OCI-LY1 (cell line): ENCODE data around the gene RABGEF1.
"Not testable (repeated sequence)": the region's sequence is repeated elsewhere in the genome, so short reads cannot be mapped to it uniquely, and the experiment has no call there.

ENCODE experiments used
- H2AFZ ChIP-seq: fragments of 200-600 bp; sonication (generic), shearing (Covaris generic); 2 replicates; pipeline ENCODE4 v1.6.0; 2014; ENCODE audit warnings: antibody characterized with exemption, mild to moderate bottlenecking, low read length
- H3F3A ChIP-seq: fragments of 200-600 bp; sonication (generic), shearing (Covaris generic); 2 replicates; pipeline ENCODE4 v1.6.0; 2014; ENCODE audit warnings: mild to moderate bottlenecking, antibody characterized with exemption, low read length, moderate library complexity; ENCODE audit not compliant: insufficient read depth
- H3K27ac ChIP-seq: fragments of 200-600 bp; sonication (generic); 2 replicates; pipeline ENCODE4 v1.5.1; 2014; ENCODE audit warnings: low read length, mixed run types, mild to moderate bottlenecking, low read depth; ENCODE audit not compliant: poor library complexity, severe bottlenecking
- H3K27me3 ChIP-seq: fragments of 200-600 bp; sonication (generic); 2 replicates; pipeline ENCODE4 v1.6.0; 2014; ENCODE audit warnings: antibody characterized with exemption, mild to moderate bottlenecking, low read length, moderate library complexity; ENCODE audit not compliant: insufficient read depth
- H3K36me3 ChIP-seq: fragments of 200-600 bp; sonication (generic); 2 replicates; pipeline ENCODE4 v1.6.1; 2014; ENCODE audit warnings: mild to moderate bottlenecking, antibody characterized with exemption, low read length, moderate library complexity, mixed read lengths; ENCODE audit not compliant: insufficient read depth
- H3K4me1 ChIP-seq: fragments of 200-600 bp; sonication (generic); 2 replicates; pipeline ENCODE4 v1.5.1; 2014; ENCODE audit warnings: mild to moderate bottlenecking, low read length, moderate library complexity; ENCODE audit not compliant: insufficient read depth, severe bottlenecking
- H3K4me2 ChIP-seq: fragments of 200-600 bp; sonication (generic), shearing (Covaris generic); 2 replicates; pipeline ENCODE4 v1.6.1; 2014; ENCODE audit warnings: low read length
- H3K4me3 ChIP-seq: fragments of 200-600 bp; sonication (generic); 2 replicates; pipeline ENCODE4 v1.5.1; 2014; ENCODE audit warnings: low read length, low read depth, mild to moderate bottlenecking, mixed read lengths; ENCODE audit not compliant: poor library complexity, severe bottlenecking
- H3K79me2 ChIP-seq: fragments of 200-600 bp; shearing (Covaris generic); 2 replicates; pipeline ENCODE4 v1.6.1; 2016; ENCODE audit warnings: mixed run types, low read length, mixed read lengths; ENCODE audit not compliant: insufficient read depth
- H3K9ac ChIP-seq: fragments of 200-600 bp; sonication (generic), shearing (Covaris generic); 2 replicates; pipeline ENCODE4 v1.6.1; 2014; ENCODE audit warnings: mild to moderate bottlenecking, low read length, mixed read lengths
- H3K9me2 ChIP-seq: fragments of 200-600 bp; sonication (generic), shearing (Covaris generic); 2 replicates; pipeline ENCODE4 v1.6.1; 2014; ENCODE audit warnings: low read depth, mild to moderate bottlenecking, low read length, mixed read lengths
- H3K9me3 ChIP-seq: fragments of 200-600 bp; shearing (Covaris generic); 2 replicates; pipeline ENCODE4 v1.6.1; 2014; ENCODE audit warnings: low read length, mixed read lengths
- H4K20me1 ChIP-seq: fragments of 200-600 bp; sonication (generic), shearing (Covaris generic); 2 replicates; pipeline ENCODE4 v1.6.0; 2016; ENCODE audit warnings: mild to moderate bottlenecking, low read length; ENCODE audit not compliant: insufficient read depth
- EZH2 ChIP-seq: fragments of 200-600 bp; sonication (generic), shearing (Covaris generic); IDR thresholded peaks from 2 replicates; pipeline ENCODE4 v1.8.0; 2017; ENCODE audit warnings: borderline replicate concordance, mixed run types, mild to moderate bottlenecking, antibody characterized with exemption, low read length, moderate library complexity, mixed read lengths
- TF ChIP-seq, protein P1 (sequence below): fragments of 200-600 bp; sonication (generic), shearing (Covaris generic); IDR thresholded peaks from 2 replicates; pipeline ENCODE4 v1.5.1; 2017; ENCODE audit warnings: mild to moderate bottlenecking, antibody characterized with exemption, low read length, moderate library complexity, mixed read lengths

The RABGEF1 gene

DNA sequence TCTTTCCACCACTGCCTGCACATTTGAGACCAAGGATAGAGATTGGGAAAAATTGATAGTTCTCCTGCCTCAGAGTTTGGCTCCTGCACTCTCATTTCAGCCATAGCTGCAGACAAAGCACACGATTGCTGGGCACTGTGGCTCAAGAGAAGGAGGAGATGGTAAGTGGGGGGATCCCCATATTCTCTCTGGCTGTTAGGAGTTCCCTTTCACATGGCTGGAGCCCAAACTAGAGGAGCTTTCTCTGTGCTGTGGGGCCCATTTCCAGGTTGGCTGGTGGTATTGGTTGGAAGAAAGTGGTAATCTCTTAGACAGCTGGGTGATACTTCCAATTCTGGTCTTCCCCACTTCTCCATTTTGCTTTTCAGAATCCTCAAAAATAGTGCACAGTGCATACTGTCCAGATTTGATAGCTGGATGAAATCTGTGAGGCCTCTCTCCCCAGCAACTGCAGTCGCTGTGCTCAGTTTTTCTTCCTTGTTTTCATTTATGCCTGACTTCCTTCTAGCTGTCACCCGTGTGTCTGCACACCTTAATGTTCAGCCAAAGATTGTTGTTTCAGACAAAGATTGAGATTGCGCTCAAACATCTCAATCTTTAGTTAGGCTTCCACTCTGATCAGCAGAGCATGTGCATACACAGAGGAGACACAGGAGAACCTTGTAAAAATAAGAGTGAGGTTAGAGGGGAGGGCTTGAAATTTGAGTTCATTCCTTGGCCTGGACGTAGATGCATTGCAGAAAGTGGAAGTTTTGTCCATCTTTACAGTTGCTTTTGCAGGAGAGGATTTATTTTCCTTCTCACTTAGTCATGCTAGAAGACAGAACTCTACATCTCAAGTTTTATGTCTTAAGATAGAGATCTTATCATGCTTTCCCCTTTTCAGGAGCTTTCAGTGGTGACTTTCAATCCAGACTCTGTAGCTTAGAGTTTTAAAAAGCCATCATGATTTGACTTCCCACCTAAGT, 28.6 kb downstream of the RABGEF1 start:
- H3K79me2 ChIP-seq: peaks cover 22% of the 10 kb centered on the region; the same call in 1 of the 2 replicates
- H3K4me2 ChIP-seq: peak overlapping the region; percentile 24

GRCh38 chr7:66769833-66770512, 29.4 kb downstream of the RABGEF1 start:
- H3F3A ChIP-seq: no peaks in the 10 kb centered on the region
- H4K20me1 ChIP-seq: no peaks in the 10 kb centered on the region
- no peak overlapping the region for H3K4me3 ChIP-seq
- no peaks in the 10 kb centered on the region for H3K27me3 ChIP-seq
- no peaks in the 10 kb centered on the region for H3K9me2 ChIP-seq
- H2AFZ ChIP-seq: no peak overlapping the region
- no peaks in the 10 kb centered on the region for H3K9me3 ChIP-seq
- peaks cover 46% of the 10 kb centered on the region for H3K4me1 ChIP-seq
- H3K27ac ChIP-seq: peak overlapping the region; percentile 70
- TF ChIP-seq, protein P1, sequence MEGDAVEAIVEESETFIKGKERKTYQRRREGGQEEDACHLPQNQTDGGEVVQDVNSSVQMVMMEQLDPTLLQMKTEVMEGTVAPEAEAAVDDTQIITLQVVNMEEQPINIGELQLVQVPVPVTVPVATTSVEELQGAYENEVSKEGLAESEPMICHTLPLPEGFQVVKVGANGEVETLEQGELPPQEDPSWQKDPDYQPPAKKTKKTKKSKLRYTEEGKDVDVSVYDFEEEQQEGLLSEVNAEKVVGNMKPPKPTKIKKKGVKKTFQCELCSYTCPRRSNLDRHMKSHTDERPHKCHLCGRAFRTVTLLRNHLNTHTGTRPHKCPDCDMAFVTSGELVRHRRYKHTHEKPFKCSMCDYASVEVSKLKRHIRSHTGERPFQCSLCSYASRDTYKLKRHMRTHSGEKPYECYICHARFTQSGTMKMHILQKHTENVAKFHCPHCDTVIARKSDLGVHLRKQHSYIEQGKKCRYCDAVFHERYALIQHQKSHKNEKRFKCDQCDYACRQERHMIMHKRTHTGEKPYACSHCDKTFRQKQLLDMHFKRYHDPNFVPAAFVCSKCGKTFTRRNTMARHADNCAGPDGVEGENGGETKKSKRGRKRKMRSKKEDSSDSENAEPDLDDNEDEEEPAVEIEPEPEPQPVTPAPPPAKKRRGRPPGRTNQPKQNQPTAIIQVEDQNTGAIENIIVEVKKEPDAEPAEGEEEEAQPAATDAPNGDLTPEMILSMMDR: no peak
- peaks cover 16% of the 10 kb centered on the region; the same call in 1 of the 2 replicates for H3K36me3 ChIP-seq
- H3K4me2 ChIP-seq: no peak overlapping the region; the same call in 1 of the 2 replicates
- peak overlapping the region; percentile 25; the same call in 1 of the 2 replicates for H3K9ac ChIP-seq
- peaks cover 22% of the 10 kb centered on the region; the same call in 1 of the 2 replicates for H3K79me2 ChIP-seq

More for the DNA sequence above, 28.6 kb downstream of the RABGEF1 start:
- peak overlapping the region; percentile 70 for H3K27ac ChIP-seq
- H3K9ac ChIP-seq: peak overlapping the region; percentile 25; the same call in 1 of the 2 replicates
- H3K4me3 ChIP-seq: no peak overlapping the region
- peaks cover 8% of the 10 kb centered on the region; the same call in 1 of the 2 replicates for H3K36me3 ChIP-seq
- H3K4me1 ChIP-seq: peaks cover 46% of the 10 kb centered on the region
- H3K9me3 ChIP-seq: no peaks in the 10 kb centered on the region
- no peaks in the 10 kb centered on the region for H3K27me3 ChIP-seq
- H3F3A ChIP-seq: no peaks in the 10 kb centered on the region
- no peak overlapping the region for H2AFZ ChIP-seq
- no peaks in the 10 kb centered on the region for H3K9me2 ChIP-seq
- no peaks in the 10 kb centered on the region for H4K20me1 ChIP-seq
- TF ChIP-seq, protein P1: no peak
- TF ChIP-seq EZH2: no peak

GRCh38 chr7:66771795-66772194, 31.3 kb downstream of the RABGEF1 start:
- peaks cover 34% of the 10 kb centered on the region for H3K36me3 ChIP-seq
- H3K79me2 ChIP-seq: peaks cover 17% of the 10 kb centered on the region; the same call in 1 of the 2 replicates
- peaks cover 35% of the 10 kb centered on the region for H3K4me1 ChIP-seq
- no peak overlapping the region for H3K27ac ChIP-seq
- H3K9me2 ChIP-seq: no peaks in the 10 kb centered on the region
- no peak overlapping the region for H2AFZ ChIP-seq
- no peaks in the 10 kb centered on the region for H3K9me3 ChIP-seq
- no peak overlapping the region for H3K4me3 ChIP-seq
- H3K9ac ChIP-seq: no peak overlapping the region
- H3K4me2 ChIP-seq: no peak overlapping the region
- no peak for TF ChIP-seq EZH2
- TF ChIP-seq, protein P1: no peak
- H3F3A ChIP-seq: no peaks in the 10 kb centered on the region
- no peaks in the 10 kb centered on the region for H3K27me3 ChIP-seq
- no peaks in the 10 kb centered on the region for H4K20me1 ChIP-seq

DNA sequence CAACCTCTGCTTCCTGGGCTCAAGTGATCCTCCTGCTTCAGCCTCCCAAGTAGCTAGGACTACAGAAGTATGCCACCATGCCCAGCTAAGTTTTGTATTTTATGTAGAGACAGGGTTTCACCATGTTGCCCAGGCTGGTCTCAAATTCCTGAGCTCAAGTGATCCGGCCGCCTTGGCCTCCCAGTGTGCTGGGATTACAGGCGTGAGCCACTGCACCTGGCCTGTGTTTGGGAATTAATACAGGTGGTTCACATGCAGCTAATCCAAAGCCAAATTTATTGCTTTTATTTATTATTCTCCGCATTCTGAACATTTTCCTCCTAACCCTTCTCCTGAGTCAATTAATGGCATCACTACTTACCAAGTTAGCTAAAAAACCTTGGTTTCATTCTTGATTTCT, 33.2 kb downstream of the RABGEF1 start:
- not testable (repeated sequence) for H3K9ac ChIP-seq, H3K4me3 ChIP-seq, H3K4me2 ChIP-seq, H3F3A ChIP-seq, H3K9me2 ChIP-seq, H2AFZ ChIP-seq, H3K9me3 ChIP-seq, H3K79me2 ChIP-seq, H3K27me3 ChIP-seq, H3K27ac ChIP-seq, H4K20me1 ChIP-seq
- H3K4me1 ChIP-seq: peaks cover 19% of the 10 kb centered on the region
- peaks cover 48% of the 10 kb centered on the region for H3K36me3 ChIP-seq

DNA sequence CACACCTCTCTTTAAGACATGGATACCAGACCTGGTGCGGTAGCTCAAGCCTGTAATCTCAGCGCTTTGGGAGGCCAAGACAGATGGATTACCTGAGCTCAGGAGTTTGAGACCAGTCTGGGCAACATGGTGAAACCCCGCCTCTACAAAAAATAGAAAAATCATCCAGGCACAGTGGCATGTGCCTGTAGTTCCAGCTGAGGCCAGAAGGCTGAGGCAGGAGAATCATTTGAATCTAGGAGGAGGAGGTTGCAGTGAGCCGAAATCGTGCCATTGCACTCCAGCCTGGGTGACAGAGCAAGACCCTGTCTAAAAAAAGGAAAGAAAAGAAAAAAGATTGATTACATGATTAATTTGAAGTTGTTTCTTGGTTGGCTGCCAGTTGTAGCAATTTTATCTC, 35.9 kb downstream of the RABGEF1 start:
- H3K36me3 ChIP-seq: peaks cover 68% of the 10 kb centered on the region
- H3F3A ChIP-seq, H3K9me3 ChIP-seq, H4K20me1 ChIP-seq, H2AFZ ChIP-seq, H3K4me3 ChIP-seq, H3K27me3 ChIP-seq, H3K4me1 ChIP-seq, H3K27ac ChIP-seq, H3K9me2 ChIP-seq, H3K79me2 ChIP-seq, H3K9ac ChIP-seq, H3K4me2 ChIP-seq: not testable (repeated sequence)
